Measurements from ENCODE around the gene SPNS3. TPM values are rescaled to one million over a fixed set of nuclear protein-coding genes. Genes with fewer than 3 reads are reported as not detected.

Gene SPNS3
- polyA plus RNA-seq, 1 donor from 2014 or later, result not detected

DNA sequence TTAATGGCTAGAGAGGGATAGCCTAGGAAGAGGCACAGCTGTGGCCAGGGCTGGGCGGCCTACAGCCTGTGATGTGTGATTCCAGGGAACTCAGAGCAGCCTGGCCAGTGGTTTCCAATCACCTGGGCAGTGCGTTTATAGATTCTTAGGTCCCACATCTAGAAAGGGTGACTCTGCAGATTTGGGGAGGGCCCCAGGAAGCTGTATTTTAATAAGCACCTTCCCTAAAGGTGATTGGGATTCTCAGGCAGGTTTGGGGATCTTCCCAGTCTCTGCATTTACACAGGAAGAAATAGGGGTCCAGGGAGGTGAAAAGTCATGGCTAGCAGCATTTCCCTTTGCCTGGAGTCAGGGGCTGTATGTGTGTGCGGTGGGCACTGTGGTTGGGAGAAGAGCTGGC is 74.5 kb downstream of the SPNS3 start:
- no peaks in the 10 kb centered on the region for H3K9me2 ChIP-seq (ENCODE audit: insufficient read depth, low read length)
- no peak overlapping the region for H3K4me3 ChIP-seq (ENCODE audit: low read length)
- H3K9me3 ChIP-seq (ENCODE audit: low read length), result no peaks in the 10 kb centered on the region
- no peaks in the 10 kb centered on the region for H3K36me3 ChIP-seq (ENCODE audit: insufficient read depth, low read length)
- H3K27ac ChIP-seq (ENCODE audit: low read length), result no peak overlapping the region
- TF ChIP-seq TAF1 (IDR thresholded peaks at IDR 0.05; ENCODE audit: low read depth) (no peak), EP300 (conservative IDR thresholded peaks at IDR 0.05; ENCODE audit: poor library complexity, severe bottlenecking) (no peak)
- TF ChIP-seq, protein P1, sequence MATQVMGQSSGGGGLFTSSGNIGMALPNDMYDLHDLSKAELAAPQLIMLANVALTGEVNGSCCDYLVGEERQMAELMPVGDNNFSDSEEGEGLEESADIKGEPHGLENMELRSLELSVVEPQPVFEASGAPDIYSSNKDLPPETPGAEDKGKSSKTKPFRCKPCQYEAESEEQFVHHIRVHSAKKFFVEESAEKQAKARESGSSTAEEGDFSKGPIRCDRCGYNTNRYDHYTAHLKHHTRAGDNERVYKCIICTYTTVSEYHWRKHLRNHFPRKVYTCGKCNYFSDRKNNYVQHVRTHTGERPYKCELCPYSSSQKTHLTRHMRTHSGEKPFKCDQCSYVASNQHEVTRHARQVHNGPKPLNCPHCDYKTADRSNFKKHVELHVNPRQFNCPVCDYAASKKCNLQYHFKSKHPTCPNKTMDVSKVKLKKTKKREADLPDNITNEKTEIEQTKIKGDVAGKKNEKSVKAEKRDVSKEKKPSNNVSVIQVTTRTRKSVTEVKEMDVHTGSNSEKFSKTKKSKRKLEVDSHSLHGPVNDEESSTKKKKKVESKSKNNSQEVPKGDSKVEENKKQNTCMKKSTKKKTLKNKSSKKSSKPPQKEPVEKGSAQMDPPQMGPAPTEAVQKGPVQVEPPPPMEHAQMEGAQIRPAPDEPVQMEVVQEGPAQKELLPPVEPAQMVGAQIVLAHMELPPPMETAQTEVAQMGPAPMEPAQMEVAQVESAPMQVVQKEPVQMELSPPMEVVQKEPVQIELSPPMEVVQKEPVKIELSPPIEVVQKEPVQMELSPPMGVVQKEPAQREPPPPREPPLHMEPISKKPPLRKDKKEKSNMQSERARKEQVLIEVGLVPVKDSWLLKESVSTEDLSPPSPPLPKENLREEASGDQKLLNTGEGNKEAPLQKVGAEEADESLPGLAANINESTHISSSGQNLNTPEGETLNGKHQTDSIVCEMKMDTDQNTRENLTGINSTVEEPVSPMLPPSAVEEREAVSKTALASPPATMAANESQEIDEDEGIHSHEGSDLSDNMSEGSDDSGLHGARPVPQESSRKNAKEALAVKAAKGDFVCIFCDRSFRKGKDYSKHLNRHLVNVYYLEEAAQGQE (IDR thresholded peaks at IDR 0.05; ENCODE audit: borderline replicate concordance), result no peak
- H2AFZ ChIP-seq (ENCODE audit: low read depth, low read length), result no peak overlapping the region
- no peaks in the 10 kb centered on the region for H3K79me2 ChIP-seq (replicated peaks; ENCODE audit: insufficient read depth, low read length)
- H3K27me3 ChIP-seq (ENCODE audit: insufficient read depth, low read depth, low read length), result no peaks in the 10 kb centered on the region
- H3F3A ChIP-seq (ENCODE audit: insufficient read depth, low read length, poor library complexity, severe bottlenecking), result no peaks in the 10 kb centered on the region
- no peaks in the 10 kb centered on the region for H4K20me1 ChIP-seq (ENCODE audit: insufficient read depth)
- no peak overlapping the region for H3K9ac ChIP-seq (ENCODE audit: low read length)
- H3K4me2 ChIP-seq (ENCODE audit: low read length), result no peak overlapping the region

GRCh38 chr17:4509401-4509800 is 75.7 kb downstream of the SPNS3 start:
- Histone ChIP-seq H3K36me3 (ENCODE audit: insufficient read depth, low read length) (no peaks in the 10 kb centered on the region), H3K9me2 (ENCODE audit: insufficient read depth, low read length) (no peaks in the 10 kb centered on the region), H3K9me3 (ENCODE audit: low read length) (no peaks in the 10 kb centered on the region), H3K79me2 (replicated peaks; ENCODE audit: insufficient read depth, low read length) (no peaks in the 10 kb centered on the region), H2AFZ (ENCODE audit: low read depth, low read length) (no peak overlapping the region), H3K27ac (ENCODE audit: low read length) (no peak overlapping the region), H3F3A (ENCODE audit: insufficient read depth, low read length, poor library complexity, severe bottlenecking) (no peaks in the 10 kb centered on the region), H4K20me1 (ENCODE audit: insufficient read depth) (no peaks in the 10 kb centered on the region), H3K27me3 (ENCODE audit: insufficient read depth, low read depth, low read length) (no peaks in the 10 kb centered on the region), H3K9ac (ENCODE audit: low read length) (no peak overlapping the region), H3K4me2 (ENCODE audit: low read length) (no peak overlapping the region), H3K4me3 (ENCODE audit: low read length) (no peak overlapping the region)
- TF ChIP-seq, protein P1 (IDR thresholded peaks at IDR 0.05; ENCODE audit: borderline replicate concordance), result no peak
- TF ChIP-seq RAD21 (conservative IDR thresholded peaks at IDR 0.05), result no peak
- TF ChIP-seq, protein P2, sequence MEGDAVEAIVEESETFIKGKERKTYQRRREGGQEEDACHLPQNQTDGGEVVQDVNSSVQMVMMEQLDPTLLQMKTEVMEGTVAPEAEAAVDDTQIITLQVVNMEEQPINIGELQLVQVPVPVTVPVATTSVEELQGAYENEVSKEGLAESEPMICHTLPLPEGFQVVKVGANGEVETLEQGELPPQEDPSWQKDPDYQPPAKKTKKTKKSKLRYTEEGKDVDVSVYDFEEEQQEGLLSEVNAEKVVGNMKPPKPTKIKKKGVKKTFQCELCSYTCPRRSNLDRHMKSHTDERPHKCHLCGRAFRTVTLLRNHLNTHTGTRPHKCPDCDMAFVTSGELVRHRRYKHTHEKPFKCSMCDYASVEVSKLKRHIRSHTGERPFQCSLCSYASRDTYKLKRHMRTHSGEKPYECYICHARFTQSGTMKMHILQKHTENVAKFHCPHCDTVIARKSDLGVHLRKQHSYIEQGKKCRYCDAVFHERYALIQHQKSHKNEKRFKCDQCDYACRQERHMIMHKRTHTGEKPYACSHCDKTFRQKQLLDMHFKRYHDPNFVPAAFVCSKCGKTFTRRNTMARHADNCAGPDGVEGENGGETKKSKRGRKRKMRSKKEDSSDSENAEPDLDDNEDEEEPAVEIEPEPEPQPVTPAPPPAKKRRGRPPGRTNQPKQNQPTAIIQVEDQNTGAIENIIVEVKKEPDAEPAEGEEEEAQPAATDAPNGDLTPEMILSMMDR (IDR thresholded peaks at IDR 0.05; ENCODE audit: poor library complexity, severe bottlenecking), result no peak
- no peak for TF ChIP-seq EZH2 (IDR thresholded peaks at IDR 0.05; ENCODE audit: borderline replicate concordance, insufficient read depth, low read length, poor library complexity, severe bottlenecking)
